Measurements from ENCODE around the gene SMKR1.
"Not testable (repeated sequence)": the region's sequence is repeated elsewhere in the genome, so short reads cannot be mapped to it uniquely, and the experiment has no call there.

SMKR1 gene

DNA sequence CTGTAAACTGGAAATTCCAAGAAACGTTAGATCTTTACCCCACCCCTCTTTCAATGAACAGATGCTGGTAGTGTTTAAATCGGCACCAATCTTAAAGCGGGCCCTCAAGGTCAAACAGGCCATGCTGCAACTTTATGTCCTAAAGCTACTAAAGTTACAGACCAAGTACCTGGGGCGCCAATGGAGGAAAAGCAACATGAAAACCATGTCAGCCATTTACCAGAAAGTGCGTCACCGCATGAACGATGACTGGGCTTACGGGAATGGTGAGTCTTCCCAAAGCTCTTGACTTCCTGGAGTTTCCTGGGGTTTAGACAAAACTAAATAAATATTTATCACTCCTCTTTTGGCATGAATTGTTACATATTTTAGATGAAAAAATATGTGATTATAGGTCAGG, 19.6 kb upstream of the SMKR1 start:
- no peak for DNase-seq (ENCODE audit: low read depth in 2 of 2)

GRCh38 chr7:129489491-129489890, 12.8 kb upstream of the SMKR1 start:
- no peak for DNase-seq (ENCODE audit: low read depth in 2 of 2)

- no peak for DNase-seq (ENCODE audit: low read depth in 2 of 2)
Measured at GRCh38 chr7:129492391-129492790, 9.9 kb upstream of the SMKR1 start.

DNA sequence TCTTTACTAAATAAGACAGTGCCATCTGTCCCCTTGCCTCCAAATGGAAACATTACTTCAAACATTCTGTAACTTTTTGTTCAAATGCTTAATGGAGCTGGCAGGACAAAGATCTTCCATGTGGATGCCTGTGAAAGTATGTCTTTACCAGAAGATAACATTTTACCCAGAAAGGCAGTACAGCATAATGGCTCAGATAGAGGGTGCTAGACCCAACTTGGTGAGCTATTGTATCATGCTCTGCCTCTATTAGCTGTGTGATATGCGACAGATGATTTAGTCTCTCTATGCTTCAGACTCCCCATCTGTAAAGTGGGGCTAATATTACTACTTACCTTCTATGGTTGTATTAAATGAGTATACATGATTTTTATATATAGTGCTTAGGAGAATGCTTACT, 8.8 kb upstream of the SMKR1 start:
- no peak for DNase-seq (ENCODE audit: low read depth in 2 of 2)

DNA sequence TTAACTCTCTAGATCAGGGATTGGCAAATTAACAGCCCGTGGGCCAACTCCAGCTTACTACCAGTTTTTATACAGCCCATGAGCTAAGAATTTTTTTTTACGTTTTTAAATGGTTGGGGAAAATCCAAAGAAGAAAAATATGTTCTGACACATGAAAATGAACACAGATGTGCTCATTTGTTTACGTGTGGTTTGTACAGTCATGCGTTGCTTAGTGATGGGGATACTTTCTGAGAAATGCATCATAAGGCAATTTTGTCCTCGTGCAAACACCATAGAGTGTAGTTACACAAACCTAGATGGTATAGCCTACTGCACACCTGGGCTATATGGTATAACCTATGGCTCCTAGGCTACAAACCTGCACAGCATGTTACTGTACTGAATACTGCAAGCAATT, 8.3 kb upstream of the SMKR1 start:
- DNase-seq (ENCODE audit: low read depth in 2 of 2), result no peak

DNA sequence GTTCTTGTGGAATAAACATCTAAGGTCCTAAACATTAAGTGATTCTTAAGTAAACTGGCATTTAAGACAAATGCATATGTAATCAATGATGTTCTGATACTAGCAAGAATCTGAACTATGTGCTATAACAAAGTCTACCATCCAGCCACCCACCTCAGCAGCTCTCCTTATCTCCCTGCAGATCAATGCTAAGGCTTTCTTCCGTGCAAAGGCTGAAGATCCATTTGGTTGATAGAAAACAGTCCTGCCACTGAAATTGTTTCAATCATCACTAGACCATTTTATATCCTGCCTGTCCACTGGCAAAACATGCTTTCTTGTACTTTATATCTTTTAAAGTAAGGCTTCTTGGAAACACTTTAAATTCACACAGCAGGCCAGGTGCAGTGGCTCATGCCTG, 6.3 kb upstream of the SMKR1 start:
- no peak for DNase-seq (ENCODE audit: low read depth in 2 of 2)

- no peak for DNase-seq (ENCODE audit: low read depth in 2 of 2)
Measured at GRCh38 chr7:129496653-129497052, 5.7 kb upstream of the SMKR1 start.

GRCh38 chr7:129497156-129497555, 5.2 kb upstream of the SMKR1 start:
- no peak for DNase-seq (ENCODE audit: low read depth in 2 of 2)

GRCh38 chr7:129498021-129498420, 4.3 kb upstream of the SMKR1 start:
- DNase-seq (ENCODE audit: low read depth in 2 of 2), result no peak

DNA sequence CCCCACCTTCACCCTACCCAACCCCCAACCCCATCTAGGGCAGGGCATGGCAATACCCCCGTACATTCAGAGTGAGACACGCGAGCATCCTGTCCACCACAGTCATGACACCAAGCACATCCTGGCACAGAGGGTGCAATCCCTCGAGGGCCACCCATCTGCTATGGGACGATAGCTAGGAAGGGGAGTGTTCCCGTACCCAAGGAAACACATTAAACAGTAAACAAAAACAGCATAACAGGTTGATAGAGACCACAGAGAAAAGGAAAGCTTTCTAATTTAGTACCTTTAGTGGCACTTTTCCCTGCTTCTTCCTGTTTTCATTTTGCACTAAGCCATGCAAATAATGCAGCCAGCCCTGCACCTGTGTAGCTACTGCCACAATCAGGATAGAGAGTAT, 2.3 kb upstream of the SMKR1 start:
- DNase-seq (ENCODE audit: low read depth in 2 of 2), result no peak

GRCh38 chr7:129502708-129503685, 666 bp downstream of the SMKR1 start:
- DNase-seq (ENCODE audit: low read depth in 2 of 2), result no peak

DNA sequence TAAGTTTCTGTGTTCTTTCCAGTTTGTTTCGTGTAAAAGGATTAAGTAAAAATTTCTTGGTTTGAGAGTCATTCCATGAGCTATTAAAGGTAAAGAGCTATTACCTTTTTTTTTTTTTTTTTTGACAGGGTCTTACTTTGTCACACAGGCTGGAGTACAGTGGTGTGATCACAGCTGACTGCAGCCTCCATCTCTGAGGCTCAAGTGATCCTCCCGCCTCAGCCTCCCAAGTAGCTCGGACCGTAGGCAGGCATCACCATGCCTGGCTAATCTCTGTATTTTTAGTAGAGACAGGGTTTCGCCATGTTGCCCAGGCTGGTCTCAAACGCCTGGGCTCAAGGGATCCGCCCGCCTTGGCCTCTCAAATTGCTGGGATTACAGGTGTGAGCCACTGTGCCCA, 1.4 kb downstream of the SMKR1 start:
- no peak for DNase-seq (ENCODE audit: low read depth in 2 of 2)

DNA sequence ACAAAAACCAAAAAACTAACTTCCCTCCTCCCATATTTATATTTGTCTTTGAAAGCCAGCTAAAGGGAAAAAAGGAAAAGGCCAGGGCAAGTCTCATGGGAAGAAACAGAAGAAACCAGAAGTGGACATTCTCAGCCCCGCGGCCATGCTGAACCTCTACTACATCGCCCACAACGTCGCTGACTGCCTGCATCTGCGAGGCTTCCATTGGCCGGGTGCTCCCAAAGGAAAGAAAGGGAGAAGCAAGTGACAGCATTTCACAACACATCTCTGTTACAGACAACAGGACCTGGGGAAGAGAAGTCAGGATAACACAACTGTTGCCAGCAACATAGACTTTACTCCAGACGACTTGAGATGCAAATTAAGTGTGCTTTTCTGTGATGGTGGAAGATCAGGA, 9.9 kb downstream of the SMKR1 start:
- DNase-seq (ENCODE audit: low read depth in 2 of 2), result no peak

- DNase-seq (ENCODE audit: low read depth in 2 of 2), result no peak
Measured at GRCh38 chr7:129513546-129513945, 11.2 kb downstream of the SMKR1 start.

- no peak for DNase-seq (ENCODE audit: low read depth in 2 of 2)
Measured at GRCh38 chr7:129514683-129515082, 12.4 kb downstream of the SMKR1 start.

DNA sequence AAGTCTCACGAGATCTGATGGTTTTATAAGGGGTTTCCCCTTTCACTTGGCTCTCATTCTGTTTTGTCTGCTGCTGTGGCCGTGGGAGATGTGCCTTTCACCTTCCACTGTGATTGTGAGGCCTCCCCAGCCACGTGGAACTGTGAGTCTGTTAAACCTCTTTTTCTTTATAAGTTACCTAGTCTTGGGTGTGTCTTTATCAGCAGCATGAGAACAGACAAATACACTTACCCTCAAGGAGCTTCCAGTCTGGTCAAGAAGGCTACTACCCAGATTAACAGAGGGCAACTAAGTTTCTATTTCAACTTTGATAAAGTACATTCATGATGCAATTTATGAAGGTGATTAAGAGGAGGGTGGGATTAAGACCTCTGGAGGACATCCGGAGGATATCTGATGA, 13.1 kb downstream of the SMKR1 start:
- DNase-seq (ENCODE audit: low read depth in 2 of 2), result no peak

- DNase-seq (ENCODE audit: low read depth in 2 of 2), result no peak
Measured at GRCh38 chr7:129517931-129518330, 15.6 kb downstream of the SMKR1 start.

- DNase-seq (ENCODE audit: low read depth in 2 of 2), result no peak
Measured at GRCh38 chr7:129519464-129519863, 17.1 kb downstream of the SMKR1 start.

DNA sequence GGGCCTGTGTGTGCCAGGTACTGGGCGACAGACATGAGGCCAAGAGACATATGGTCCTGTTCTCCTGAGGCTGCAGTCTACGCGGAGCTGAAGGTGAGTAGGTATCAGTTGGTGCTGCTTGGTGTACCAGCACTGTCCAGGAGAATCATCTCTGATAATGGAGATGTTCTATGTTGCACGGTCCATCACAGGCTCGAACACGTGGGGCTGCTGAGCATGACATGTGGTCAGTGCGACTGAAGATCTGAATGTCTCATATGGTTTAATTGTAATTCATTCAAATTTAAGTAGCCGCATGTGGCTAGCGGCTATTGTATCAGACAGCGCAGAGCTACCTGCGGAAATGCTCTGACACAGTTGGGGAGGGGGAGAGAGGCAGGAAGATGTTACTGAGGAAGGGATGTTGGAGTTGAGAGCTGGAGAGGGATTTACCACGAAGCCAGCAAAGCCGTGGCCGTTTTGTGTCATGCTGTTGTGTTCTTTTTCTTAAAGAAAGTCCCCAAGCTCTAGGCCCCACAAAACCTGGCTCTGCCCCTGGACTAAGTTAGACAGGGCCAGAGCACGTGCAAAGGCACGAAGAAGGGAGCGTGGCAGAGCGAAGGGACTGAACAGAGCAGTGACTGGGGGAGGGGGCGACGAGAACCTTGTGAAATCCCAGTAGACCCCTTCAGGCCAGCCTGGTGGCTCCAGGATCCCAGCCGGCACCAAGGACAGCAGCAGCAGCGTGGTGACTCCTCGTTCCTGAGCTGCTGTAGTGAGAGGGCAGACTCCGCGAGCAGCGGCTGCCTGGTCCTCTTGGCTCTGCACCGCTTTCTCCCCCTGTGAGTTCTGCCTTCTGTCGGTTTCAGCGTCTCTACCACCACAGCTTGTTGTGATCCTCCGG, 20.0 kb downstream of the SMKR1 start:
- DNase-seq (ENCODE audit: low read depth in 2 of 2), result no peak

- DNase-seq (ENCODE audit: low read depth in 2 of 2), result no peak
Measured at GRCh38 chr7:129522971-129523340, 20.6 kb downstream of the SMKR1 start.

GRCh38 chr7:129523924-129524323, 21.6 kb downstream of the SMKR1 start:
- DNase-seq (ENCODE audit: low read depth in 2 of 2), result no peak

DNA sequence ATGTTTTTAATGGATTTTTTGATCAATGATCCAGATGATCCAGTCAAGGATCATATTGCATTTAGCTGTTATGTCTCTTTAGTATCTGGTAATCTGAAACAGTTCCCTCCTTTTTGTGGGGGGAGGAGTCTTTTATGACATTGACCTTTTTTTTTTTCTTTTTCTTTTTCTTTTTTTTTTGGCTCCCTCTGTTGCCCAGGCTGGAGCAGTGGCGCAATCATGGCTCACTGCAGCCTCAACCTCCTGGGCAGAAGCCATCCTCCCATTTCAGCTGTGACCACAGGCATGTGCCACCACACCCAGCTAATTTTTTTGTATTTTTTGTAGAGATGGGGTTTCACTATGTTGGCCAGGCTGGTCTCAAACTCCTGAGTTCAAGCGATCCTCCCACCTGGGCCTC, 22.1 kb downstream of the SMKR1 start:
- DNase-seq (ENCODE audit: low read depth in 2 of 2), result not testable (repeated sequence)
